ENCODE results near the gene DUSP22. TPM values are rescaled to one million over a fixed set of nuclear protein-coding genes. Genes with fewer than 3 reads are reported as not detected.

The DUSP22 gene
- total and polyA plus RNA-seq, 2 experiments from 2014 or later = 12.8 to 36.8 TPM

DNA sequence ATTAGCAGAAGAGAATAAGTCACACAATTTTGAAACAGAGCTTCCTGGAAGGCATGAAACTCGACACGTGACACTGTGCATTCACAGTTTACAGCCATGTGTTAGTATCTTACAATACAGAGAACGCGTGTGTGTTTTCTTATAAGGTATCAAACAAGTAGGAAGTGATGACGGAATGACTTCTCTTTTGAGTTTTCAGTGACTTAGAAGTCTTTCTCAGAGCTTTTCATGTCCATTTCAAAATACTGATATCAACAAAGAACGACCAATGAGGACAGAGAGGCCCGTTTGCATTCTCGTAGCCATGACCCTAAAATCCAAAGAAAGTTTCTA, 36.6 kb upstream of the DUSP22 start:
- no peaks in the 10 kb centered on the region for H3K4me1 ChIP-seq (ENCODE audit: insufficient read depth)
- H3K36me3 ChIP-seq (ENCODE audit: insufficient read depth) = no peaks in the 10 kb centered on the region
- TF ChIP-seq POLR2AphosphoS5 (IDR thresholded peaks at IDR 0.05; ENCODE audit: low read depth) (no peak), EZH2 (IDR thresholded peaks at IDR 0.05; ENCODE audit: low read depth, unreplicated experiment) (no peak), ZNF331 (CRISPR knock-in tag; IDR thresholded peaks at IDR 0.05; ENCODE audit: low read depth) (no peak), NANOG (IDR thresholded peaks at IDR 0.05; ENCODE audit: borderline replicate concordance) (no peak), STAT1 (IDR thresholded peaks at IDR 0.05; ENCODE audit: unreplicated experiment) (no peak), JUNB (IDR thresholded peaks at IDR 0.05; ENCODE audit: unreplicated experiment) (no peak), CREB1 (CRISPR knock-in tag; IDR thresholded peaks at IDR 0.05; ENCODE audit: low read depth) (no peak), EZH2phosphoT487 (IDR thresholded peaks at IDR 0.05; ENCODE audit: unreplicated experiment) (no peak), ZNF114 (CRISPR knock-in tag; IDR thresholded peaks at IDR 0.05) (no peak)
- TF ChIP-seq, protein P1, sequence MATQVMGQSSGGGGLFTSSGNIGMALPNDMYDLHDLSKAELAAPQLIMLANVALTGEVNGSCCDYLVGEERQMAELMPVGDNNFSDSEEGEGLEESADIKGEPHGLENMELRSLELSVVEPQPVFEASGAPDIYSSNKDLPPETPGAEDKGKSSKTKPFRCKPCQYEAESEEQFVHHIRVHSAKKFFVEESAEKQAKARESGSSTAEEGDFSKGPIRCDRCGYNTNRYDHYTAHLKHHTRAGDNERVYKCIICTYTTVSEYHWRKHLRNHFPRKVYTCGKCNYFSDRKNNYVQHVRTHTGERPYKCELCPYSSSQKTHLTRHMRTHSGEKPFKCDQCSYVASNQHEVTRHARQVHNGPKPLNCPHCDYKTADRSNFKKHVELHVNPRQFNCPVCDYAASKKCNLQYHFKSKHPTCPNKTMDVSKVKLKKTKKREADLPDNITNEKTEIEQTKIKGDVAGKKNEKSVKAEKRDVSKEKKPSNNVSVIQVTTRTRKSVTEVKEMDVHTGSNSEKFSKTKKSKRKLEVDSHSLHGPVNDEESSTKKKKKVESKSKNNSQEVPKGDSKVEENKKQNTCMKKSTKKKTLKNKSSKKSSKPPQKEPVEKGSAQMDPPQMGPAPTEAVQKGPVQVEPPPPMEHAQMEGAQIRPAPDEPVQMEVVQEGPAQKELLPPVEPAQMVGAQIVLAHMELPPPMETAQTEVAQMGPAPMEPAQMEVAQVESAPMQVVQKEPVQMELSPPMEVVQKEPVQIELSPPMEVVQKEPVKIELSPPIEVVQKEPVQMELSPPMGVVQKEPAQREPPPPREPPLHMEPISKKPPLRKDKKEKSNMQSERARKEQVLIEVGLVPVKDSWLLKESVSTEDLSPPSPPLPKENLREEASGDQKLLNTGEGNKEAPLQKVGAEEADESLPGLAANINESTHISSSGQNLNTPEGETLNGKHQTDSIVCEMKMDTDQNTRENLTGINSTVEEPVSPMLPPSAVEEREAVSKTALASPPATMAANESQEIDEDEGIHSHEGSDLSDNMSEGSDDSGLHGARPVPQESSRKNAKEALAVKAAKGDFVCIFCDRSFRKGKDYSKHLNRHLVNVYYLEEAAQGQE (IDR thresholded peaks at IDR 0.05; ENCODE audit: unreplicated experiment) = no peak
- TF ChIP-seq, protein P2, sequence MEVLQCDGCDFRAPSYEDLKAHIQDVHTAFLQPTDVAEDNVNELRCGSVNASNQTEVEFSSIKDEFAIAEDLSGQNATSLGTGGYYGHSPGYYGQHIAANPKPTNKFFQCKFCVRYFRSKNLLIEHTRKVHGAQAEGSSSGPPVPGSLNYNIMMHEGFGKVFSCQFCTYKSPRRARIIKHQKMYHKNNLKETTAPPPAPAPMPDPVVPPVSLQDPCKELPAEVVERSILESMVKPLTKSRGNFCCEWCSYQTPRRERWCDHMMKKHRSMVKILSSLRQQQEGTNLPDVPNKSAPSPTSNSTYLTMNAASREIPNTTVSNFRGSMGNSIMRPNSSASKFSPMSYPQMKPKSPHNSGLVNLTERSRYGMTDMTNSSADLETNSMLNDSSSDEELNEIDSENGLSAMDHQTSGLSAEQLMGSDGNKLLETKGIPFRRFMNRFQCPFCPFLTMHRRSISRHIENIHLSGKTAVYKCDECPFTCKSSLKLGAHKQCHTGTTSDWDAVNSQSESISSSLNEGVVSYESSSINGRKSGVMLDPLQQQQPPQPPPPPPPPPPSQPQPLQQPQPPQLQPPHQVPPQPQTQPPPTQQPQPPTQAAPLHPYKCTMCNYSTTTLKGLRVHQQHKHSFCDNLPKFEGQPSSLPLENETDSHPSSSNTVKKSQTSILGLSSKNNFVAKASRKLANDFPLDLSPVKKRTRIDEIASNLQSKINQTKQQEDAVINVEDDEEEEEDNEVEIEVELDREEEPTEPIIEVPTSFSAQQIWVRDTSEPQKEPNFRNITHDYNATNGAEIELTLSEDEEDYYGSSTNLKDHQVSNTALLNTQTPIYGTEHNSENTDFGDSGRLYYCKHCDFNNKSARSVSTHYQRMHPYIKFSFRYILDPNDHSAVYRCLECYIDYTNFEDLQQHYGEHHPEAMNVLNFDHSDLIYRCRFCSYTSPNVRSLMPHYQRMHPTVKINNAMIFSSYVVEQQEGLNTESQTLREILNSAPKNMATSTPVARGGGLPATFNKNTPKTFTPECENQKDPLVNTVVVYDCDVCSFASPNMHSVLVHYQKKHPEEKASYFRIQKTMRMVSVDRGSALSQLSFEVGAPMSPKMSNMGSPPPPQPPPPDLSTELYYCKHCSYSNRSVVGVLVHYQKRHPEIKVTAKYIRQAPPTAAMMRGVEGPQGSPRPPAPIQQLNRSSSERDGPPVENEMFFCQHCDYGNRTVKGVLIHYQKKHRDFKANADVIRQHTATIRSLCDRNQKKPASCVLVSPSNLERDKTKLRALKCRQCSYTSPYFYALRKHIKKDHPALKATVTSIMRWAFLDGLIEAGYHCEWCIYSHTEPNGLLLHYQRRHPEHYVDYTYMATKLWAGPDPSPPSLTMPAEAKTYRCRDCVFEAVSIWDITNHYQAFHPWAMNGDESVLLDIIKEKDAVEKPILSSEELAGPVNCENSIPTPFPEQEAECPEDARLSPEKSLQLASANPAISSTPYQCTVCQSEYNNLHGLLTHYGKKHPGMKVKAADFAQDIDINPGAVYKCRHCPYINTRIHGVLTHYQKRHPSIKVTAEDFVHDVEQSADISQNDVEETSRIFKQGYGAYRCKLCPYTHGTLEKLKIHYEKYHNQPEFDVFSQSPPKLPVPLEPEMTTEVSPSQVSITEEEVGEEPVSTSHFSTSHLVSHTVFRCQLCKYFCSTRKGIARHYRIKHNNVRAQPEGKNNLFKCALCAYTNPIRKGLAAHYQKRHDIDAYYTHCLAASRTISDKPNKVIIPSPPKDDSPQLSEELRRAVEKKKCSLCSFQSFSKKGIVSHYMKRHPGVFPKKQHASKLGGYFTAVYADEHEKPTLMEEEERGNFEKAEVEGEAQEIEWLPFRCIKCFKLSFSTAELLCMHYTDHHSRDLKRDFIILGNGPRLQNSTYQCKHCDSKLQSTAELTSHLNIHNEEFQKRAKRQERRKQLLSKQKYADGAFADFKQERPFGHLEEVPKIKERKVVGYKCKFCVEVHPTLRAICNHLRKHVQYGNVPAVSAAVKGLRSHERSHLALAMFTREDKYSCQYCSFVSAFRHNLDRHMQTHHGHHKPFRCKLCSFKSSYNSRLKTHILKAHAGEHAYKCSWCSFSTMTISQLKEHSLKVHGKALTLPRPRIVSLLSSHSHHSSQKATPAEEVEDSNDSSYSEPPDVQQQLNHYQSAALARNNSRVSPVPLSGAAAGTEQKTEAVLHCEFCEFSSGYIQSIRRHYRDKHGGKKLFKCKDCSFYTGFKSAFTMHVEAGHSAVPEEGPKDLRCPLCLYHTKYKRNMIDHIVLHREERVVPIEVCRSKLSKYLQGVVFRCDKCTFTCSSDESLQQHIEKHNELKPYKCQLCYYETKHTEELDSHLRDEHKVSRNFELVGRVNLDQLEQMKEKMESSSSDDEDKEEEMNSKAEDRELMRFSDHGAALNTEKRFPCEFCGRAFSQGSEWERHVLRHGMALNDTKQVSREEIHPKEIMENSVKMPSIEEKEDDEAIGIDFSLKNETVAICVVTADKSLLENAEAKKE (CRISPR knock-in tag; IDR thresholded peaks at IDR 0.05) = no peak
- TF ChIP-seq, protein P3, sequence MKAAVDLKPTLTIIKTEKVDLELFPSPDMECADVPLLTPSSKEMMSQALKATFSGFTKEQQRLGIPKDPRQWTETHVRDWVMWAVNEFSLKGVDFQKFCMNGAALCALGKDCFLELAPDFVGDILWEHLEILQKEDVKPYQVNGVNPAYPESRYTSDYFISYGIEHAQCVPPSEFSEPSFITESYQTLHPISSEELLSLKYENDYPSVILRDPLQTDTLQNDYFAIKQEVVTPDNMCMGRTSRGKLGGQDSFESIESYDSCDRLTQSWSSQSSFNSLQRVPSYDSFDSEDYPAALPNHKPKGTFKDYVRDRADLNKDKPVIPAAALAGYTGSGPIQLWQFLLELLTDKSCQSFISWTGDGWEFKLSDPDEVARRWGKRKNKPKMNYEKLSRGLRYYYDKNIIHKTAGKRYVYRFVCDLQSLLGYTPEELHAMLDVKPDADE (IDR thresholded peaks at IDR 0.05) = no peak
- TF ChIP-seq, protein P4, sequence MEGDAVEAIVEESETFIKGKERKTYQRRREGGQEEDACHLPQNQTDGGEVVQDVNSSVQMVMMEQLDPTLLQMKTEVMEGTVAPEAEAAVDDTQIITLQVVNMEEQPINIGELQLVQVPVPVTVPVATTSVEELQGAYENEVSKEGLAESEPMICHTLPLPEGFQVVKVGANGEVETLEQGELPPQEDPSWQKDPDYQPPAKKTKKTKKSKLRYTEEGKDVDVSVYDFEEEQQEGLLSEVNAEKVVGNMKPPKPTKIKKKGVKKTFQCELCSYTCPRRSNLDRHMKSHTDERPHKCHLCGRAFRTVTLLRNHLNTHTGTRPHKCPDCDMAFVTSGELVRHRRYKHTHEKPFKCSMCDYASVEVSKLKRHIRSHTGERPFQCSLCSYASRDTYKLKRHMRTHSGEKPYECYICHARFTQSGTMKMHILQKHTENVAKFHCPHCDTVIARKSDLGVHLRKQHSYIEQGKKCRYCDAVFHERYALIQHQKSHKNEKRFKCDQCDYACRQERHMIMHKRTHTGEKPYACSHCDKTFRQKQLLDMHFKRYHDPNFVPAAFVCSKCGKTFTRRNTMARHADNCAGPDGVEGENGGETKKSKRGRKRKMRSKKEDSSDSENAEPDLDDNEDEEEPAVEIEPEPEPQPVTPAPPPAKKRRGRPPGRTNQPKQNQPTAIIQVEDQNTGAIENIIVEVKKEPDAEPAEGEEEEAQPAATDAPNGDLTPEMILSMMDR (conservative IDR thresholded peaks at IDR 0.05; ENCODE audit: low read depth in 2 of 2) = no peak
- Mint-ChIP-seq H3K27ac (no peak overlapping the region), H3K4me3 (no peak overlapping the region), H3K9me3 (peaks cover 35% of the 10 kb centered on the region), H3K27me3 (ENCODE audit: insufficient read depth, low read depth, poor library complexity) (peaks cover 3% of the 10 kb centered on the region), H3K4me1 (no peaks in the 10 kb centered on the region), H3K36me3 (ENCODE audit: low read depth) (no peaks in the 10 kb centered on the region)
- no peaks in the 10 kb centered on the region for H4K20me1 ChIP-seq (replicated peaks; ENCODE audit: insufficient read depth)
- H3K27me3 ChIP-seq (ENCODE audit: insufficient read depth) = no peaks in the 10 kb centered on the region
- no peaks in the 10 kb centered on the region for H3K79me2 ChIP-seq (replicated peaks; ENCODE audit: insufficient read depth)
- no peak overlapping the region for H3K27ac ChIP-seq (ENCODE audit: low read depth)
- ATAC-seq (no peak), DNase-seq (ENCODE audit: low spot score) (no peak)
- H3F3A ChIP-seq (replicated peaks; ENCODE audit: low read depth) = no peaks in the 10 kb centered on the region
- H3K9me2 ChIP-seq (ENCODE audit: insufficient read depth) = no peaks in the 10 kb centered on the region
- H2AFZ ChIP-seq = no peak overlapping the region
- H3K4me3 ChIP-seq = no peak overlapping the region
- no peak overlapping the region for H3K4me2 ChIP-seq
